Osteoblast (primary cell): ENCODE measurements around the gene C1orf159. TPM values are rescaled to one million over a fixed set of nuclear protein-coding genes. Genes with fewer than 3 reads are reported as not detected.

Source experiments
- DNase-seq: peaks from one replicate; pipeline ENCODE4 v3.0.0; 2011; ENCODE audit warnings: low spot score, mixed read lengths; ENCODE audit not compliant: insufficient read length; ENCODE audit errors: missing footprints
- H2AFZ ChIP-seq: 2 replicates; pipeline ENCODE4 v1.6.0; 2011; ENCODE audit warnings: mild to moderate bottlenecking, low read length
- H3K27ac ChIP-seq: 2 replicates; pipeline ENCODE4 v1.5.1; 2011; ENCODE audit warnings: mild to moderate bottlenecking, low read depth, low read length, moderate library complexity
- H3K27me3 ChIP-seq: 2 replicates; pipeline ENCODE4 v1.6.0; 2012; ENCODE audit warnings: mild to moderate bottlenecking, control low read depth, inconsistent platforms, low read length, moderate library complexity; ENCODE audit not compliant: insufficient read depth
- H3K36me3 ChIP-seq: 2 replicates; pipeline ENCODE4 v1.5.1; 2011; ENCODE audit warnings: mild to moderate bottlenecking, low read length, control low read depth, moderate library complexity; ENCODE audit not compliant: insufficient read depth
- H3K4me1 ChIP-seq: 2 replicates; pipeline ENCODE4 v1.5.1; 2011; ENCODE audit warnings: mild to moderate bottlenecking, low read length, control low read depth, moderate library complexity; ENCODE audit not compliant: insufficient read depth
- H3K4me2 ChIP-seq: 2 replicates; pipeline ENCODE4 v1.6.0; 2011; ENCODE audit warnings: mild to moderate bottlenecking, low read length; ENCODE audit not compliant: insufficient read depth
- H3K4me3 ChIP-seq: fragments of 200-600 bp; sonication (generic); 3 replicates; pipeline ENCODE4 v1.5.1; 2012; ENCODE audit warnings: mild to moderate bottlenecking, low read length, inconsistent platforms; ENCODE audit not compliant: insufficient read depth
- H3K79me2 ChIP-seq: 2 replicates; pipeline ENCODE4 v1.6.0; 2012; ENCODE audit warnings: mild to moderate bottlenecking, low read length, control low read depth, inconsistent platforms; ENCODE audit not compliant: insufficient read depth
- H3K9me3 ChIP-seq: 2 replicates; pipeline ENCODE4 v1.5.1; 2011; ENCODE audit warnings: low read depth, low read length, control low read depth
- H4K20me1 ChIP-seq: 2 replicates; pipeline ENCODE4 v1.6.0; 2012; ENCODE audit warnings: mild to moderate bottlenecking, low read length, control low read depth; ENCODE audit not compliant: insufficient read depth
- total RNA-seq: library from RNA; depleted of rRNA; stranded (reverse); fragments of >200 nt; gene quantifications from 2 replicates; pipeline ENCODE4 v1.2.3, GENCODE V29; 2012
- TF ChIP-seq, protein P1 (sequence below): IDR thresholded peaks from 2 replicates; pipeline ENCODE4 v1.5.1; 2011; ENCODE audit warnings: mild to moderate bottlenecking, low read depth, low read length, moderate library complexity; ENCODE audit errors: extremely low read depth

Gene C1orf159
- total RNA-seq, 1 donor, result 5.4 TPM

DNA sequence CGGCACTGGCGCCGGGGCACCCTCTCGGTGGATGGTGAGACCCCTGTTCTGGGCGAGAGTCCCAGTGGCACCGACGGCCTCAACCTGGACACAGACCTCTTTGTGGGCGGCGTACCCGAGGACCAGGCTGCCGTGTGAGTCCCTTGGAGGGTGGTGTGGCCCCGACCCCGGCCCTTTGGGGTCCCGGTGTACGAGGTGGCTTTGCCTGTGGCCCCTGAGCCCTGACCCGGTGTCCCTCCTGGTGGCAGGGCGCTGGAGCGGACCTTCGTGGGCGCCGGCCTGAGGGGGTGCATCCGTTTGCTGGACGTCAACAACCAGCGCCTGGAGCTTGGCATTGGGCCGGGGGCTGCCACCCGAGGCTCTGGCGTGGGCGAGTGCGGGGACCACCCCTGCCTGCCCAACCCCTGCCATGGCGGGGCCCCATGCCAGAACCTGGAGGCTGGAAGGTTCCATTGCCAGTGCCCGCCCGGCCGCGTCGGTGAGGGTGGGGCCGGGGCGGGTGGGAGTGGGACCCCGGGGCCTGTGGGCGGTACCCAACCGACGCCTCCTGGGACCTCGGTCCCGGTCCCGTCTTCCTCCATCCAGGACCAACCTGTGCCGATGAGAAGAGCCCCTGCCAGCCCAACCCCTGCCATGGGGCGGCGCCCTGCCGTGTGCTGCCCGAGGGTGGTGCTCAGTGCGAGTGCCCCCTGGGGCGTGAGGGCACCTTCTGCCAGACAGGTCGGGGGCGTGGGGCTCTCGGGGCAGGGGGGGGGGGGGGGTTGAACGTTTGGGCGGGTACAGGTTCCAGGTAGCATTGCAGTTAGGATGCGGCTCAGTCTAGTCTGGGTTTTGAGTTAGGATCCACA, 66.3 kb downstream of the C1orf159 start:
- Histone ChIP-seq H2AFZ (no peak overlapping the region), H3K4me2 (no peak overlapping the region), H3K27ac (no peak overlapping the region), H3K9me3 (no peaks in the 10 kb centered on the region), H4K20me1 (no peaks in the 10 kb centered on the region), H3K4me1 (no peaks in the 10 kb centered on the region), H3K36me3 (no peaks in the 10 kb centered on the region), H3K27me3 (no peaks in the 10 kb centered on the region), H3K4me3 (no peak overlapping the region), H3K79me2 (no peaks in the 10 kb centered on the region)
- TF ChIP-seq, protein P1, sequence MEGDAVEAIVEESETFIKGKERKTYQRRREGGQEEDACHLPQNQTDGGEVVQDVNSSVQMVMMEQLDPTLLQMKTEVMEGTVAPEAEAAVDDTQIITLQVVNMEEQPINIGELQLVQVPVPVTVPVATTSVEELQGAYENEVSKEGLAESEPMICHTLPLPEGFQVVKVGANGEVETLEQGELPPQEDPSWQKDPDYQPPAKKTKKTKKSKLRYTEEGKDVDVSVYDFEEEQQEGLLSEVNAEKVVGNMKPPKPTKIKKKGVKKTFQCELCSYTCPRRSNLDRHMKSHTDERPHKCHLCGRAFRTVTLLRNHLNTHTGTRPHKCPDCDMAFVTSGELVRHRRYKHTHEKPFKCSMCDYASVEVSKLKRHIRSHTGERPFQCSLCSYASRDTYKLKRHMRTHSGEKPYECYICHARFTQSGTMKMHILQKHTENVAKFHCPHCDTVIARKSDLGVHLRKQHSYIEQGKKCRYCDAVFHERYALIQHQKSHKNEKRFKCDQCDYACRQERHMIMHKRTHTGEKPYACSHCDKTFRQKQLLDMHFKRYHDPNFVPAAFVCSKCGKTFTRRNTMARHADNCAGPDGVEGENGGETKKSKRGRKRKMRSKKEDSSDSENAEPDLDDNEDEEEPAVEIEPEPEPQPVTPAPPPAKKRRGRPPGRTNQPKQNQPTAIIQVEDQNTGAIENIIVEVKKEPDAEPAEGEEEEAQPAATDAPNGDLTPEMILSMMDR, result no peak
- DNase-seq, result no peak

DNA sequence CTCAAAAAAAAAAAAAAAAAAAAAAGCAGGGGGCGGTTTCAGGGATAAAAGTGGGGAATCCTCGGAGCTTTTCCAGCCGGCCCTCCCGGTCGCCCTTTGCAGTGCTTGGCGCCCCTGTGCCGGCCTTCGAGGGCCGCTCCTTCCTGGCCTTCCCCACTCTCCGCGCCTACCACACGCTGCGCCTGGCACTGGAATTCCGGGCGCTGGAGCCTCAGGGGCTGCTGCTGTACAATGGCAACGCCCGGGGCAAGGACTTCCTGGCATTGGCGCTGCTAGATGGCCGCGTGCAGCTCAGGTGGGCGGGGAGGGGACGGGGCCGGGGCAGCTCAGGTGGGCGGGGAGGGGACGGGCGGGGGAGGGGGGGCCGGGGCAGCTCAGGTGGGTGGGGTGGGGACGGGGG, 67.1 kb downstream of the C1orf159 start:
- H3K4me3 ChIP-seq, result no peak overlapping the region
- H3K4me1 ChIP-seq, result no peaks in the 10 kb centered on the region
- H3K36me3 ChIP-seq, result no peaks in the 10 kb centered on the region
- TF ChIP-seq, protein P1, result no peak
- H4K20me1 ChIP-seq, result no peaks in the 10 kb centered on the region
- no peaks in the 10 kb centered on the region for H3K27me3 ChIP-seq
- no peaks in the 10 kb centered on the region for H3K9me3 ChIP-seq
- no peak overlapping the region for H3K27ac ChIP-seq
- H3K79me2 ChIP-seq, result no peaks in the 10 kb centered on the region
- no peak for DNase-seq
- no peak overlapping the region for H3K4me2 ChIP-seq
- no peak overlapping the region for H2AFZ ChIP-seq

DNA sequence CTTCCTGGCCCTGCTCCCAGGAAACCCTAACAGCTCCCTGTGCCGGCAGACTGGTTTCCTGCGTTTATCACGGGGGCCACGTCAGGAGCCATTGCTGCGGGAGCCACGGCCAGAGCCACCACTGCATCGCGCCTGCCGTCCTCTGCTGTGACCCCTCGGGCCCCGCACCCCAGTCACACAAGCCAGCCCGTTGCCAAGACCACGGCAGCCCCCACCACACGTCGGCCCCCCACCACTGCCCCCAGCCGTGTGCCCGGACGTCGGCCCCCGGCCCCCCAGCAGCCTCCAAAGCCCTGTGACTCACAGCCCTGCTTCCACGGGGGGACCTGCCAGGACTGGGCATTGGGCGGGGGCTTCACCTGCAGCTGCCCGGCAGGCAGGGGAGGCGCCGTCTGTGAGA, 67.9 kb downstream of the C1orf159 start:
- Histone ChIP-seq H3K79me2 (no peaks in the 10 kb centered on the region), H3K4me3 (no peak overlapping the region), H3K36me3 (no peaks in the 10 kb centered on the region), H4K20me1 (no peaks in the 10 kb centered on the region), H3K27me3 (no peaks in the 10 kb centered on the region), H3K27ac (no peak overlapping the region), H2AFZ (no peak overlapping the region), H3K4me1 (no peaks in the 10 kb centered on the region), H3K9me3 (no peaks in the 10 kb centered on the region), H3K4me2 (no peak overlapping the region)
- TF ChIP-seq, protein P1, result no peak
- no peak for DNase-seq

DNA sequence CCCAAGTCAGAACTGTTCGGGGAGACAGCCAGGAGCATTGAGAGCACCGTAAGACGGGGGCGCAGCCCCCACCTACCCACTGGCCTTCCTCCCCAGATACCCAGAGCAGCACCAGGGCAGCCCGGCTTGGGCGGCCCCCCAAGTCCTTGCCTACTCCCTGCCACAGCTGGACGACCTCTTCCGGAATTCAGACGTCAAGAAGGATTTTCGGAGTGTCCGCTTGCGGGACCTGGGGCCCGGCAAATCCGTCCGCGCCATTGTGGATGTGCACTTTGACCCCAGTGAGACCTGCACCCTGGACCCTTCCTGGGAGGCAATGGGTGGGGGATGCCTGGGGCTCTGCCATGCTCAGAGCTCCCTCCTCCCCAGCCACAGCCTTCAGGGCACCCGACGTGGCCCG, 68.5 kb downstream of the C1orf159 start:
- H3K36me3 ChIP-seq, result no peaks in the 10 kb centered on the region
- H3K27me3 ChIP-seq, result no peaks in the 10 kb centered on the region
- DNase-seq, result no peak
- no peaks in the 10 kb centered on the region for H4K20me1 ChIP-seq
- H3K4me2 ChIP-seq, result no peak overlapping the region
- H3K27ac ChIP-seq, result no peak overlapping the region
- no peak overlapping the region for H3K4me3 ChIP-seq
- H3K79me2 ChIP-seq, result no peaks in the 10 kb centered on the region
- no peak overlapping the region for H2AFZ ChIP-seq
- no peaks in the 10 kb centered on the region for H3K9me3 ChIP-seq
- TF ChIP-seq, protein P1, result no peak
- no peaks in the 10 kb centered on the region for H3K4me1 ChIP-seq
